ENCODE measurements around the gene CDIPT. TPM values are rescaled to one million over a fixed set of nuclear protein-coding genes. Genes with fewer than 3 reads are reported as not detected.

CDIPT gene
- total RNA-seq, 1 donor from 2014 or later: 28.7 TPM

DNA sequence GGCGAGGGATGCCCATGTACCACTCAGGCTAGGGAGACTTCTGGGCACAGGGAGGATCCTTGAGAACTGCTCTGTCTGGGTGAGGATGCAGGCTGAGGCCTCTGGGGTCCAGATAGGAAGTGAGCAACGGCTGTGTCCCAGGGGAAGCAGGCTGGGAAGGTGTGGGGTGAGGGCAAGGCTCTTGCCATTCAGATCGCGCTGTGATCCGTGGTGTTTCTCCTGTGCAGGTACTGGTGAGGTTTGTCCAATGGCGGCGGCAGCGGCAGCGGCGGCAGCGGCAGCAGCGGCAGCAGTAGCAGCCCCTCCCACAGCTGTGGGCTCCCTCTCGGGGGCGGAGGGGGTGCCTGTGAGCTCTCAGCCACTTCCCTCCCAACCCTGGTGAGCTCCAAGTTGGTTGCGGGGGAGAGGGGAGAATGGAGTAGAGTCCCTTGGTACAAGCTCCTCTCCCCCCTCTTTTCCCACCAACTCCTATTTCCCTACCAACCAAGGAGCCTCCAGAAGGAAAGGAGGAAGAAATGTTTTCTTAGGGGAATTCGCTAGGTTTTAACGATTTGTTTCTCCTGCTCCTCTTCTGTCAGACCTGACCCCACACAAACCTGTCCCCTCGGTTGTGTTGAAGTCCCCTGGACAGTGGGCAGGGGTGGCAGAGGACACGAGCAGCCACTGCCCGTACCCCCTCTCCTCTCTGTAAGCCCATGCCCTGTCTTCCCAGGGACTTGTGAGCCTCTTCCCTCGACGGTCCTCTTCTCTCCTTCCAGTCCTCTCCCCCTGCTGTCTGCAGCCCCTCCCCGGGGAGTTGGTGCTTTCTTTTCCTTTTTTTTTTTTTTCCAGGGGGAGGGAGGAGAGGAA, 53.0 kb downstream of the CDIPT start:
- TF ChIP-seq CTCF (IDR thresholded peaks at IDR 0.05): no peak
- intact Hi-C loops (cut with micrococcal nuclease): loop anchor here (2.0 kb wide), 1 partner anchor 211 kb away; no protein-coding TSS in a partner anchor
- H3K27me3 Mint-ChIP-seq: no peaks in the 10 kb centered on the region
- peak overlapping the region; percentile 80 for H3K4me3 Mint-ChIP-seq
- ChIA-PET CTCF (interaction anchor here (1.2 kb wide), 1 partner anchor 38 kb away, joined by 4 read pairs; no protein-coding TSS in a partner anchor), POLR2A (interaction anchor here (0.6 to 5.5 kb wide), 4 partner anchors 9 to 109 kb away, joined by 4 to 147 read pairs (median 6); partner anchors contain the start of genes KIF22, MVP and PAGR1)
- H3K9me3 Mint-ChIP-seq: no peaks in the 10 kb centered on the region
- ATAC-seq (ENCODE audit: low read depth) (no peak), DNase-seq (no peak)
- no peak overlapping the region for H3K27ac Mint-ChIP-seq
- H3K4me1 Mint-ChIP-seq: peaks cover 51% of the 10 kb centered on the region
- peaks cover 26% of the 10 kb centered on the region for H3K36me3 Mint-ChIP-seq (ENCODE audit: low read depth)

GRCh38 chr16:29809031-29809747, 53.8 kb downstream of the CDIPT start:
- no peak for ATAC-seq (ENCODE audit: low read depth)
- Mint-ChIP-seq H3K36me3 (ENCODE audit: low read depth) (peaks cover 26% of the 10 kb centered on the region), H3K27me3 (no peaks in the 10 kb centered on the region), H3K4me3 (no peak overlapping the region), H3K4me1 (peaks cover 54% of the 10 kb centered on the region), H3K27ac (peak overlapping the region; percentile 2), H3K9me3 (no peaks in the 10 kb centered on the region)
- POLR2A ChIA-PET: interaction anchor here (0.6 to 5.5 kb wide), 3 partner anchors 10 to 196 kb away, joined by 7 to 147 read pairs (median 8); partner anchors contain the start of genes MVP and PAGR1
- no peak for TF ChIP-seq CTCF (IDR thresholded peaks at IDR 0.05)
- intact Hi-C loops (cut with micrococcal nuclease): no loop called here
- CTCF ChIA-PET: interaction anchor here (1.1 to 2.8 kb wide), 6 partner anchors 7 to 164 kb away, joined by 3 to 43 read pairs (median 10); partner anchors contain the start of genes PAGR1 and TAOK2
- no peak for DNase-seq

Other genes with a start within 250 kb of the CDIPT start
- 2.4 and 2.7 TPM in 2 replicates for gene SPN, start 200.0 kb downstream of the CDIPT start, total RNA-seq
- 0.64 and 0.84 TPM in 2 replicates for gene QPRT, start 184.0 kb downstream of the CDIPT start, total RNA-seq
- 20.4 and 22.5 TPM in 2 replicates for gene C16orf54, start 117.2 kb downstream of the CDIPT start, total RNA-seq
- not detected in 2 replicates for gene ZG16, start 85.0 kb downstream of the CDIPT start, total RNA-seq
- 33.1 and 40.1 TPM in 2 replicates for gene KIF22, start 72.5 kb downstream of the CDIPT start, total RNA-seq
- gene MAZ, start 56.7 kb downstream of the CDIPT start, total RNA-seq: 172 and 187 TPM in 2 replicates
- gene PRRT2, start 51.0 kb downstream of the CDIPT start, total RNA-seq: 0.11 and 0.54 TPM in 2 replicates
- 18.6 and 20.3 TPM in 2 replicates for gene PAGR1, start 47.1 kb downstream of the CDIPT start, total RNA-seq
- 177 and 179 TPM in 2 replicates for gene MVP, start 42.8 kb downstream of the CDIPT start, total RNA-seq
- gene SEZ6L2, start 36.3 kb upstream of the CDIPT start, total RNA-seq: not detected in 2 replicates
- gene ASPHD1, start 37.3 kb upstream of the CDIPT start, total RNA-seq: 0.12 TPM in 1 of 2 replicates, not detected in the other
- 37.5 and 44.4 TPM in 2 replicates for gene KCTD13, start 63.0 kb upstream of the CDIPT start, total RNA-seq
- 50.3 and 50.8 TPM in 2 replicates for gene TMEM219, start 98.9 kb upstream of the CDIPT start, total RNA-seq
- 30.5 and 36.1 TPM in 2 replicates for gene TAOK2, start 110.6 kb upstream of the CDIPT start, total RNA-seq
- gene HIRIP3, start 132.4 kb upstream of the CDIPT start, total RNA-seq: 10.5 and 14.2 TPM in 2 replicates
- 83.5 and 93.6 TPM in 2 replicates for gene INO80E, start 133.0 kb upstream of the CDIPT start, total RNA-seq
- not detected in 2 replicates for gene DOC2A, start 147.8 kb upstream of the CDIPT start, total RNA-seq
- not detected in 2 replicates for gene C16orf92, start 160.0 kb upstream of the CDIPT start, total RNA-seq
- not detected in 2 replicates for gene TLCD3B, start 168.0 kb upstream of the CDIPT start, total RNA-seq
- 611 and 613 TPM in 2 replicates for gene ALDOA, start 202.5 kb upstream of the CDIPT start, total RNA-seq
- gene PPP4C, start 212.8 kb upstream of the CDIPT start, total RNA-seq: 124 and 131 TPM in 2 replicates
- gene TBX6, start 228.7 kb upstream of the CDIPT start, total RNA-seq: 2.3 TPM in 2 replicates
- 75.8 and 77.8 TPM in 2 replicates for gene YPEL3, start 233.0 kb upstream of the CDIPT start, total RNA-seq